ENCODE measurements around the gene UNCX.

DNA sequence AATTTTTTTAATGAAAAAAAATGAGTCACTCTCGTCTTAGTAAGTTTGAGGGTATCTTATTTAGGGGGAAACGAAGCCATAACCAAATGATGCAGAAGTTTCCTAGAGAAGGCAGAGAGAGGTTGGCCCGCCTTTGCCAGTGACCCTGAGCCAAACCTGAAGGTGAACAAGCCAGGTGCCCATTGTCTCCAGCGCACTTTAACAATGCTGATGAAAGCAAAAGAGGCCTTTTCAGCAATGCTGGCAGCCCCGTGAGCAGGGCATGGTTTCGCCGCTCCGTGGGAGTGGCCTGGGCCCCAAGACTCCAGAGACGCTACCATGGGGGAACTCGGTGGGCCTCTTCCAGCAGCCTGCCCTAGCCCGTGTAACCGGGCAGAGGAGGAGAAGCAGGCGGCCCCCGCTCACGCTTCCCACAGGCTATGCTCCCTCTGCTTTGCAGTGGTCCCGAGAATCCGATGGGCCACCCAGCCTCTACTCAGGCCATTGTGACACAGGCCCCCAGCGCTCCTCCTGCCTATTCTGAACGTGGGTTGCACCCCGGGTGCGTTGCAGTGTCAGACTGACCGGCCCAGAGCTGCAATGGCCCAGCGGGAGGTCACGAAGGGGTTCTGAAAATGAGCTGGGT is 14.0 kb upstream of the UNCX start:
- TF ChIP-seq, protein P1, sequence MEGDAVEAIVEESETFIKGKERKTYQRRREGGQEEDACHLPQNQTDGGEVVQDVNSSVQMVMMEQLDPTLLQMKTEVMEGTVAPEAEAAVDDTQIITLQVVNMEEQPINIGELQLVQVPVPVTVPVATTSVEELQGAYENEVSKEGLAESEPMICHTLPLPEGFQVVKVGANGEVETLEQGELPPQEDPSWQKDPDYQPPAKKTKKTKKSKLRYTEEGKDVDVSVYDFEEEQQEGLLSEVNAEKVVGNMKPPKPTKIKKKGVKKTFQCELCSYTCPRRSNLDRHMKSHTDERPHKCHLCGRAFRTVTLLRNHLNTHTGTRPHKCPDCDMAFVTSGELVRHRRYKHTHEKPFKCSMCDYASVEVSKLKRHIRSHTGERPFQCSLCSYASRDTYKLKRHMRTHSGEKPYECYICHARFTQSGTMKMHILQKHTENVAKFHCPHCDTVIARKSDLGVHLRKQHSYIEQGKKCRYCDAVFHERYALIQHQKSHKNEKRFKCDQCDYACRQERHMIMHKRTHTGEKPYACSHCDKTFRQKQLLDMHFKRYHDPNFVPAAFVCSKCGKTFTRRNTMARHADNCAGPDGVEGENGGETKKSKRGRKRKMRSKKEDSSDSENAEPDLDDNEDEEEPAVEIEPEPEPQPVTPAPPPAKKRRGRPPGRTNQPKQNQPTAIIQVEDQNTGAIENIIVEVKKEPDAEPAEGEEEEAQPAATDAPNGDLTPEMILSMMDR (IDR thresholded peaks at IDR 0.05): no peak
- no peak for TF ChIP-seq ZFX (IDR thresholded peaks at IDR 0.05; ENCODE audit: borderline replicate concordance)

Measured in 22Rv1 (cell line).